RWPE2 (cell line): ENCODE data around the gene CCNI.

Source experiments
- ATAC-seq: fragments of 200-7000 bp; cut with Tn5 transposase; 3 replicates; pipeline ENCODE4 v1.9.1; 2021; ENCODE audit warnings: low read depth
- DNase-seq: peaks from one replicate; pipeline ENCODE4 v3.0.0-alpha.2; 2020; ENCODE audit warnings: low spot score
- H3K27ac ChIP-seq: fragments of 450-650 bp; 2 replicates; pipeline ENCODE4 v1.5.1; 2017; ENCODE audit warnings: mild to moderate bottlenecking; ENCODE audit not compliant: poor library complexity, severe bottlenecking
- H3K27me3 ChIP-seq: fragments of 250-450 bp; sonication (Bioruptor Pico); 2 replicates; pipeline ENCODE4 v1.5.1; 2021; ENCODE audit warnings: mild to moderate bottlenecking, moderate library complexity; ENCODE audit not compliant: insufficient read depth, poor library complexity, severe bottlenecking
- H3K36me3 ChIP-seq: fragments of 250-450 bp; sonication (Bioruptor Pico); 2 replicates; pipeline ENCODE4 v1.5.1; 2020; ENCODE audit warnings: low read depth, mild to moderate bottlenecking, moderate library complexity
- H3K4me1 ChIP-seq: fragments of 250-450 bp; sonication (Bioruptor Pico); 2 replicates; pipeline ENCODE4 v1.5.1; 2021; ENCODE audit warnings: mild to moderate bottlenecking, moderate library complexity; ENCODE audit not compliant: insufficient read depth, poor library complexity, severe bottlenecking
- H3K4me3 ChIP-seq: fragments of 250-450 bp; sonication (Bioruptor Pico); 2 replicates; pipeline ENCODE4 v1.5.1; 2021; ENCODE audit warnings: mild to moderate bottlenecking, moderate library complexity; ENCODE audit not compliant: severe bottlenecking
- H3K9me3 ChIP-seq: fragments of 250-450 bp; sonication (Bioruptor Pico); 2 replicates; pipeline ENCODE4 v1.5.1; 2021; ENCODE audit warnings: mild to moderate bottlenecking, moderate library complexity; ENCODE audit not compliant: severe bottlenecking
- TF ChIP-seq, protein P1 (sequence below): fragments of 450-650 bp; IDR thresholded peaks from one replicate; pipeline ENCODE4 v1.5.1; 2017; ENCODE audit warnings: mild to moderate bottlenecking, moderate library complexity; ENCODE audit not compliant: poor library complexity, severe bottlenecking

The CCNI gene

DNA sequence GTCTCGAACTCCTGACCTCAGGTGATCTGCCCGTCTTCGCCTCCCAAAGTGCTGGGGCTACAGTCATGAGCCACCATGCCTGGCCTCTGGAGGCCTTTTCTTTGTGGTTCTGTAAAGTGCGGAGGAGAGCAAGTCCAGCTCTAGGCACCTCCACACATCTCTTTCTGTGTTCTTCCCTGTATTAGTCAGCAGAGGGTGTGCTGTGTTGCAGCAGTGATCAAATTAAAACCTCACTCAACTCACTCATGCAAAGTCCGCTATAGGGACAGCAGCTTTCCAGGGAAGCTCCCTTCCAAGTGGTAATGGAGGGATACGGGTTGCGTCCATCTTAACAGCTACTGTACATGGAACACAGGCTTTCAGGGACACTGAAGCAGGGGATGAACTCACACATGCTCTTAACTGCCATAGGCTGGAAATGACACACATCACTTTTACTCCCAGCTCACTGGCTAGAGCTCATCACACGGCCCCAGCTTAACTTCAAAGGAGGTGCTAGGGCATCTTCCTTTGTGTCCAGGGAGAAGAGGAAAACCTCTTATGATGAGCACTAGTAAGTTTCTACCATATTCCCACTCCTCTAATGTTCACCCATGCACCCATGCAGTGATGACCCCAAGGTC lies 45.2 kb upstream of the CCNI start:
- ATAC-seq (no peak), DNase-seq (no peak)
- TF ChIP-seq, protein P1, sequence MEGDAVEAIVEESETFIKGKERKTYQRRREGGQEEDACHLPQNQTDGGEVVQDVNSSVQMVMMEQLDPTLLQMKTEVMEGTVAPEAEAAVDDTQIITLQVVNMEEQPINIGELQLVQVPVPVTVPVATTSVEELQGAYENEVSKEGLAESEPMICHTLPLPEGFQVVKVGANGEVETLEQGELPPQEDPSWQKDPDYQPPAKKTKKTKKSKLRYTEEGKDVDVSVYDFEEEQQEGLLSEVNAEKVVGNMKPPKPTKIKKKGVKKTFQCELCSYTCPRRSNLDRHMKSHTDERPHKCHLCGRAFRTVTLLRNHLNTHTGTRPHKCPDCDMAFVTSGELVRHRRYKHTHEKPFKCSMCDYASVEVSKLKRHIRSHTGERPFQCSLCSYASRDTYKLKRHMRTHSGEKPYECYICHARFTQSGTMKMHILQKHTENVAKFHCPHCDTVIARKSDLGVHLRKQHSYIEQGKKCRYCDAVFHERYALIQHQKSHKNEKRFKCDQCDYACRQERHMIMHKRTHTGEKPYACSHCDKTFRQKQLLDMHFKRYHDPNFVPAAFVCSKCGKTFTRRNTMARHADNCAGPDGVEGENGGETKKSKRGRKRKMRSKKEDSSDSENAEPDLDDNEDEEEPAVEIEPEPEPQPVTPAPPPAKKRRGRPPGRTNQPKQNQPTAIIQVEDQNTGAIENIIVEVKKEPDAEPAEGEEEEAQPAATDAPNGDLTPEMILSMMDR: no peak

DNA sequence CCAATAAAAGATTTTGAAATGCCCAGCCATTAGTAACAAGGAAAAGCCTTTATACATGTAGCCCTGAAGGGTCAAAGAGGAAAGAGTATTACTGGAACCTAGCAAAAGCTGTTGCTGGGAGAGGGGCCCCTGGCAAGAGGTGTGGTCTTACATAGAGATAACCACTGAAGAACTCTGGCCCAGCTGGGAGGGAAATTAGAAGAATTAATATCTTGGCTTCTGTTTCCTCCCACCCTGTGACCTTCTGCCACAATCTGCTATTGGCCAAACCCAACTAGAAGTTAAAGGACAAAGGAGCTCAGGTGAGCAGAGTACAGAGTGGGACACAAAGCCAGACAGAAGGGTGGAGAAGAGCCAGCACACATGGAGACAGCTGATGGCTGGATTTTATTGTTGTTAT lies 41.9 kb upstream of the CCNI start:
- ATAC-seq (no peak), DNase-seq (no peak)
- H3K4me1 ChIP-seq: no peaks in the 10 kb centered on the region
- H3K27ac ChIP-seq: no peak overlapping the region
- TF ChIP-seq, protein P1: no peak
- no peak overlapping the region for H3K4me3 ChIP-seq
- no peaks in the 10 kb centered on the region for H3K9me3 ChIP-seq
- H3K36me3 ChIP-seq: no peaks in the 10 kb centered on the region
- H3K27me3 ChIP-seq: no peaks in the 10 kb centered on the region

More for the DNA sequence above, 45.2 kb upstream of the CCNI start:
- Histone ChIP-seq H3K4me1 (no peaks in the 10 kb centered on the region), H3K27ac (no peak overlapping the region), H3K9me3 (no peaks in the 10 kb centered on the region), H3K4me3 (no peak overlapping the region), H3K36me3 (no peaks in the 10 kb centered on the region), H3K27me3 (no peaks in the 10 kb centered on the region)

DNA sequence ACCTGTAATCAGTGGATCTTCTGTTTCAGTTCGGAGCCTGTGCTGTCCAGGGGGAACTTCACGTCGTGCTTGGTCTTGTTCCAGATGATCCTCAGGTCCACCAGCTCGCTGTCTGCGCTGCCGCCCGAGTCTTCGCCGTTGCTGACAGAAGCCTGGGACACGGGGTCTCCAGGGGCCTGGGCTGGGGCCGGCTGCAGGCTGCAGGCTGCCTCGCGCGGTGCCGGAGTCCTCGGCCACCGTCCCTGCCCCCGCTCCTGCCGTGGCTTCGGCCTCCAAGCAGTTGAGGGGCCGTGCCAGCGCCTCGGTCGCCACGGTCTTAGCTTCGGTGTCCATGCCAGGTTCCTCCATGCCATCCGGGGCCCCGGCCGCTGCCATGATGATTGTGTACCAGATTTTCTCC lies 37.3 kb upstream of the CCNI start:
- DNase-seq (no peak), ATAC-seq (no peak)
- TF ChIP-seq, protein P1: no peak
- Histone ChIP-seq H3K9me3 (no peaks in the 10 kb centered on the region), H3K27ac (no peak overlapping the region), H3K27me3 (no peaks in the 10 kb centered on the region), H3K4me1 (no peaks in the 10 kb centered on the region), H3K4me3 (no peak overlapping the region), H3K36me3 (no peaks in the 10 kb centered on the region)

DNA sequence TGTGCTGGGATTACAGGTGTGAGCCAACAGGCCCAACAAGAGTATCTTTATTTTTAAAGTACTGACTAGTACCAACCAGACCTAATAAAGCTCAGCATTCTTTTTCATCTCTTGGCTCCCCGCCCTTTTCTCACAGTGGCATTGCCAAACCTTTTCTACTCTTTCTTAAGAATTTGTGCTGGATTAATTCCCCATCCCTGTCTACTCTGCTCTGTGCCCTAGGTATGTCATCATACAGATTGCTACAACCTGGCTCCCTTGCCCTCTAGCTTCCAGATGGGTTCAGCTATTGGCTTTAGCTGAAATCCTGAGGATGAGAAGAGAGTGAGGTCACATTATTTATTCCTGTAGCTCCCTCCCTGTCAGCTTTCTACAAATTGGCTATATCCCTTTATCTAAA lies 34.9 kb upstream of the CCNI start:
- no peaks in the 10 kb centered on the region for H3K9me3 ChIP-seq
- H3K27me3 ChIP-seq: no peaks in the 10 kb centered on the region
- H3K4me1 ChIP-seq: no peaks in the 10 kb centered on the region
- TF ChIP-seq, protein P1: no peak
- ATAC-seq (peak; percentile 56; the same call in 2 of the 3 replicates), DNase-seq (no peak)
- H3K27ac ChIP-seq: no peak overlapping the region
- no peaks in the 10 kb centered on the region for H3K36me3 ChIP-seq
- no peak overlapping the region for H3K4me3 ChIP-seq

DNA sequence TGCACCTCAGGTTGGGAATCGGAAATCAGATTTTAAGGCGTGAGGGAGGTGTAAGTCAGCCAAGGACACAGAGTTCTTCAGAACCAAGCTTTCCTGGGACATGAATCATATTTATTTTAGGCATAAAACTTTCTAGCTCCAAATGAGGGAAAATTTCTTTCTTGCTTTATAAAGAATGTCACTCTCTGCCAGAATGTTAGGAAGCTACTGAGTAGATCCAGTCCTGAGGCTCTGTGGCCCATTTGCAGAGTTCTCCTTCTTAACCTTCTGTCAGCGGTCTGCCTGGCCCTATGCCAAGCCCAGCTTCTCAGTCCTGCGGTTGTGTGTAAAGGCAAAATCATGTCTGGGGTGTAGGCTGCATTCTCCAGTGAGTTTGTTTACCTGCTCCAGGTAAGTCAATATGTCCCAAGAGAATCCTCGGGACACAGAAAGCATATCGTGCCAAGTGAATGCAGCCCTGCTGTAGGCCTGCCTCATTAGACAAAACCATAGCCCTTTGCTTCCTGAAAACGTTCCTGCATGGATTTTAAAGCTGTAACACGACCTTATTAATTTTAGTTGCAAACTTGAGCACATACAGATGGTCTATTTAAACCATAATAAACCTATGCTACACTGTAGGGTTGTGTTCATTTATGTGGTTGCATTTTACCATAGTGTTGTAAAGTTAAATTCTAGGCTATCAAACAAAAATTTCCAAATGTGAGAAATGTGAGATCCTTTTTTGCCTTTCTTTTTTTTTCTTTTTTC lies 29.2 kb upstream of the CCNI start:
- H3K4me1 ChIP-seq: peaks cover 14% of the 10 kb centered on the region
- H3K36me3 ChIP-seq: no peaks in the 10 kb centered on the region
- H3K27ac ChIP-seq: peak overlapping the region; percentile 50
- TF ChIP-seq, protein P1: no peak
- DNase-seq (peak; percentile 75), ATAC-seq (peak; percentile 94)
- H3K27me3 ChIP-seq: no peaks in the 10 kb centered on the region
- no peak overlapping the region for H3K4me3 ChIP-seq
- no peaks in the 10 kb centered on the region for H3K9me3 ChIP-seq
